Gastrocnemius medialis (tissue), 4 donors: ENCODE data around the gene MAPK8IP3.

Source experiments
- POLR2A ChIP-seq, 2 donors: fragments of 450-650 bp; IDR thresholded peaks; one replicate each; pipeline ENCODE4 v1.6.1; 2017; ENCODE audit warnings: antibody characterized with exemption in 2 of 2, mild to moderate bottlenecking in 2 of 2, moderate library complexity in 2 of 2
- TF ChIP-seq, protein P1 (sequence below), 5 experiments: fragments of 450-650 bp in 3 of 5; fragments of 200-600 bp in 2 of 5; sonication (generic) in 2 of 5; IDR thresholded peaks in 4 of 5; conservative IDR thresholded peaks in 1 of 5; 1 replicate in 4 of 5; 2 replicates in 1 of 5; pipeline ENCODE4 v1.5.1; 2016 to 2019; ENCODE audit warnings: antibody characterized with exemption in 5 of 5, mild to moderate bottlenecking in 3 of 5, moderate library complexity in 3 of 5

GRCh38 chr16:1778200-1779179, 72.5 kb downstream of the MAPK8IP3 start:
- TF ChIP-seq, protein P1, sequence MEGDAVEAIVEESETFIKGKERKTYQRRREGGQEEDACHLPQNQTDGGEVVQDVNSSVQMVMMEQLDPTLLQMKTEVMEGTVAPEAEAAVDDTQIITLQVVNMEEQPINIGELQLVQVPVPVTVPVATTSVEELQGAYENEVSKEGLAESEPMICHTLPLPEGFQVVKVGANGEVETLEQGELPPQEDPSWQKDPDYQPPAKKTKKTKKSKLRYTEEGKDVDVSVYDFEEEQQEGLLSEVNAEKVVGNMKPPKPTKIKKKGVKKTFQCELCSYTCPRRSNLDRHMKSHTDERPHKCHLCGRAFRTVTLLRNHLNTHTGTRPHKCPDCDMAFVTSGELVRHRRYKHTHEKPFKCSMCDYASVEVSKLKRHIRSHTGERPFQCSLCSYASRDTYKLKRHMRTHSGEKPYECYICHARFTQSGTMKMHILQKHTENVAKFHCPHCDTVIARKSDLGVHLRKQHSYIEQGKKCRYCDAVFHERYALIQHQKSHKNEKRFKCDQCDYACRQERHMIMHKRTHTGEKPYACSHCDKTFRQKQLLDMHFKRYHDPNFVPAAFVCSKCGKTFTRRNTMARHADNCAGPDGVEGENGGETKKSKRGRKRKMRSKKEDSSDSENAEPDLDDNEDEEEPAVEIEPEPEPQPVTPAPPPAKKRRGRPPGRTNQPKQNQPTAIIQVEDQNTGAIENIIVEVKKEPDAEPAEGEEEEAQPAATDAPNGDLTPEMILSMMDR (IDR thresholded peaks at IDR 0.05 in 4 of 5, conservative IDR thresholded peaks at IDR 0.05 in 1 of 5): no peak
- TF ChIP-seq POLR2A (IDR thresholded peaks at IDR 0.05): no peak
